Measurements from ENCODE around the gene ZNF526.

ZNF526 gene

DNA sequence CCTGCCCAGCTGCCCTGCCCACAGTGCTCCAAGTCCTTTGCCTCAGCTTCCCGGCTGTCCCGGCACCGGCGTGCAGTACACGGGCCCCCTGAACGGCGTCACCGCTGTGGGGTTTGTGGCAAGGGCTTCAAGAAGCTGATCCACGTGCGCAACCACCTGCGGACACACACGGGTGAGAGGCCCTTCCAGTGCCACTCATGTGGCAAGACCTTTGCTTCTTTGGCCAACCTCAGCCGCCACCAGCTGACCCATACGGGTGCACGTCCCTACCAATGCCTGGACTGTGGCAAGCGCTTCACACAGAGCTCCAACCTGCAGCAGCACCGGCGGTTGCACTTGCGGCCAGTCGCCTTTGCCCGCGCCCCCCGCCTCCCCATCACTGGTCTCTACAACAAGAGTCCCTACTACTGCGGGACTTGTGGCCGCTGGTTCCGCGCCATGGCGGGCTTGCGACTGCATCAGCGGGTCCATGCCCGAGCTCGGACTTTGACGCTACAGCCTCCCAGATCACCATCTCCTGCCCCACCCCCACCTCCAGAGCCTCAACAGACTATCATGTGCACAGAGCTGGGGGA lies 5.7 kb downstream of the ZNF526 start:
- Histone ChIP-seq H2AFZ (ENCODE audit: low read depth, low read length, severe bottlenecking) (no peak overlapping the region), H3K27ac (ENCODE audit: low read depth, low read length) (no peak overlapping the region), H3K4me3 (ENCODE audit: insufficient read depth, low read length, poor library complexity, severe bottlenecking) (no peak overlapping the region), H3K79me2 (ENCODE audit: insufficient read depth, low read length) (peaks cover 22% of the 10 kb centered on the region), H3K9ac (ENCODE audit: low read length) (no peak overlapping the region), H3K36me3 (ENCODE audit: low read length) (no peaks in the 10 kb centered on the region), H4K20me1 (ENCODE audit: low read depth, low read length) (0 out of 2 replicates have a peak, but pooled peaks cover 4% of the 10 kb centered on the region), H3K27me3 (ENCODE audit: low read length) (no peaks in the 10 kb centered on the region), H3F3A (ENCODE audit: insufficient read depth) (no peaks in the 10 kb centered on the region), H3K4me2 (ENCODE audit: low read depth, low read length, poor library complexity, severe bottlenecking) (no peak overlapping the region), H3K9me2 (replicated peaks; ENCODE audit: insufficient read depth, low read length) (no peaks in the 10 kb centered on the region), H3K9me3 (ENCODE audit: insufficient read depth, low read length) (no peaks in the 10 kb centered on the region)
- TF ChIP-seq, protein P1, sequence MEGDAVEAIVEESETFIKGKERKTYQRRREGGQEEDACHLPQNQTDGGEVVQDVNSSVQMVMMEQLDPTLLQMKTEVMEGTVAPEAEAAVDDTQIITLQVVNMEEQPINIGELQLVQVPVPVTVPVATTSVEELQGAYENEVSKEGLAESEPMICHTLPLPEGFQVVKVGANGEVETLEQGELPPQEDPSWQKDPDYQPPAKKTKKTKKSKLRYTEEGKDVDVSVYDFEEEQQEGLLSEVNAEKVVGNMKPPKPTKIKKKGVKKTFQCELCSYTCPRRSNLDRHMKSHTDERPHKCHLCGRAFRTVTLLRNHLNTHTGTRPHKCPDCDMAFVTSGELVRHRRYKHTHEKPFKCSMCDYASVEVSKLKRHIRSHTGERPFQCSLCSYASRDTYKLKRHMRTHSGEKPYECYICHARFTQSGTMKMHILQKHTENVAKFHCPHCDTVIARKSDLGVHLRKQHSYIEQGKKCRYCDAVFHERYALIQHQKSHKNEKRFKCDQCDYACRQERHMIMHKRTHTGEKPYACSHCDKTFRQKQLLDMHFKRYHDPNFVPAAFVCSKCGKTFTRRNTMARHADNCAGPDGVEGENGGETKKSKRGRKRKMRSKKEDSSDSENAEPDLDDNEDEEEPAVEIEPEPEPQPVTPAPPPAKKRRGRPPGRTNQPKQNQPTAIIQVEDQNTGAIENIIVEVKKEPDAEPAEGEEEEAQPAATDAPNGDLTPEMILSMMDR (IDR thresholded peaks at IDR 0.05; ENCODE audit: insufficient read depth, low read length, poor library complexity, severe bottlenecking), result no peak
- no peak for TF ChIP-seq EZH2phosphoT487 (conservative IDR thresholded peaks at IDR 0.05; ENCODE audit: low read length)

DNA sequence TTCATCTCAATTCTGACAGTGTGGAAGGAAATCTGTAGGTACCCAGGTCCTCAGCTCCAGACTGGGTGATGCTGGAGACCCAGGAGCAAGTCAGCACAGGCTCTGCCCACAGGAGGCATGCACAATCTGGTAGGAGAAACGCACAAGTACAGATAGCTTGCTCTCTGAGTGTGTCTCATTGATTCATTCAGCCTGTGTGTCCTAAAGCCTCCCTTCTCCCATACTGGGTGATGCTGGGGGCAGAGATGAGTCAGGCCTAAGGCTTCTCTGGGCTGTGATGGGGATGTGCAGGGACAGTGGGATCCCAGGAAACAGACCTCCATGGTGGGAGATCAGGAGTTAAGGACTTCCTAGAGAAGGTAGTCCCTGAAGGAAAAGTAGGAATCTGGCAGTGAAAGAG lies 6.8 kb downstream of the ZNF526 start:
- no peak overlapping the region for H3K4me2 ChIP-seq (ENCODE audit: low read depth, low read length, poor library complexity, severe bottlenecking)
- no peak overlapping the region for H3K4me3 ChIP-seq (ENCODE audit: insufficient read depth, low read length, poor library complexity, severe bottlenecking)
- no peak overlapping the region for H3K9ac ChIP-seq (ENCODE audit: low read length)
- H3K9me3 ChIP-seq (ENCODE audit: insufficient read depth, low read length), result no peaks in the 10 kb centered on the region
- no peaks in the 10 kb centered on the region; the same call in 1 of the 2 replicates for H3K36me3 ChIP-seq (ENCODE audit: low read length)
- no peak overlapping the region for H2AFZ ChIP-seq (ENCODE audit: low read depth, low read length, severe bottlenecking)
- peaks cover 11% of the 10 kb centered on the region for H3K79me2 ChIP-seq (ENCODE audit: insufficient read depth, low read length)
- TF ChIP-seq, protein P1 (IDR thresholded peaks at IDR 0.05; ENCODE audit: insufficient read depth, low read length, poor library complexity, severe bottlenecking), result no peak
- H3K9me2 ChIP-seq (replicated peaks; ENCODE audit: insufficient read depth, low read length), result no peaks in the 10 kb centered on the region
- no peaks in the 10 kb centered on the region for H3K27me3 ChIP-seq (ENCODE audit: low read length)
- peaks cover 5% of the 10 kb centered on the region; the same call in 1 of the 2 replicates for H3F3A ChIP-seq (ENCODE audit: insufficient read depth)
- H4K20me1 ChIP-seq (ENCODE audit: low read depth, low read length), result 0 out of 2 replicates have a peak, but pooled peaks cover 4% of the 10 kb centered on the region
- H3K27ac ChIP-seq (ENCODE audit: low read depth, low read length), result no peak overlapping the region

DNA sequence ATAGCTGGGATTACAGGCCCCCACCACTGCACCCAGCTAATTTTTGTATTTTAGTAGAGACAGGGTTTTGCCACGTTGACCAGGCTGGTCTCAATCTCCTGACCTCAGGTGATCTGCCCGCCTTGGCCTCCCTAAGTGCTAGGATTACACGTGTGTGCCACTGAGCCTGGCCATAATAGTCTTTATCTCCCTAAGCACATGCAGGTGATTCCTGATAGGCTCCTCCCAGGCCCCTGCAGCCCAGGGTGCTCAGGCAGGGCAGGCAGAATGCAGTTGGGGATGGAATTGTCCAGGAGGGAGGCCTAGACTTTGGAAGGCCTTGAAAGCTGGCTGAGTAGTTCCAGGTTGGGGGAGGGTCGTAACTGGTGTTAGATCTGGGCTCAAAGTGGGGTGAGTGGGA lies 8.5 kb downstream of the ZNF526 start:
- Histone ChIP-seq H3K36me3 (ENCODE audit: low read length) (no peaks in the 10 kb centered on the region; the same call in 1 of the 2 replicates), H3K27ac (ENCODE audit: low read depth, low read length) (no peak overlapping the region), H3K9ac (ENCODE audit: low read length) (no peak overlapping the region), H3K79me2 (ENCODE audit: insufficient read depth, low read length) (no peaks in the 10 kb centered on the region), H3K4me3 (ENCODE audit: insufficient read depth, low read length, poor library complexity, severe bottlenecking) (no peak overlapping the region), H4K20me1 (ENCODE audit: low read depth, low read length) (0 out of 2 replicates have a peak, but pooled peaks cover 4% of the 10 kb centered on the region), H3K4me2 (ENCODE audit: low read depth, low read length, poor library complexity, severe bottlenecking) (no peak overlapping the region), H3K9me2 (replicated peaks; ENCODE audit: insufficient read depth, low read length) (no peaks in the 10 kb centered on the region), H3F3A (ENCODE audit: insufficient read depth) (peaks cover 10% of the 10 kb centered on the region; the same call in 1 of the 2 replicates), H3K9me3 (ENCODE audit: insufficient read depth, low read length) (no peaks in the 10 kb centered on the region), H3K27me3 (ENCODE audit: low read length) (no peaks in the 10 kb centered on the region), H2AFZ (ENCODE audit: low read depth, low read length, severe bottlenecking) (no peak overlapping the region)
- no peak for TF ChIP-seq EZH2phosphoT487 (conservative IDR thresholded peaks at IDR 0.05; ENCODE audit: low read length)
- TF ChIP-seq, protein P1 (IDR thresholded peaks at IDR 0.05; ENCODE audit: insufficient read depth, low read length, poor library complexity, severe bottlenecking), result no peak

Measured in SU-DHL-6 (cell line).